SH-SY5Y (cell line): ENCODE measurements around the gene AGTRAP.

Experiments
- GATA2 ChIP-seq: IDR thresholded peaks from 2 replicates; pipeline ENCODE4 v1.6.1; 2011; ENCODE audit warnings: mild to moderate bottlenecking, low read depth, low read length
- GATA3 ChIP-seq: IDR thresholded peaks from 2 replicates; pipeline ENCODE4 v1.6.1; 2011; ENCODE audit warnings: low read depth, mild to moderate bottlenecking, low read length, moderate library complexity

GRCh38 chr1:11792106-11792505 lies 56.2 kb downstream of the AGTRAP start:
- TF ChIP-seq GATA2 (no peak), GATA3 (no peak)
